ENCODE measurements around the gene EFHC1.

GRCh38 chr6:52399511-52400312, 20.4 kb upstream of the EFHC1 start:
- TF ChIP-seq CTCF (IDR thresholded peaks at IDR 0.05) (peak; percentile 18 to 71), EP300 (IDR thresholded peaks at IDR 0.05) (no peak)
